ENCODE measurements around the gene GRID1. TPM values are rescaled to one million over a fixed set of nuclear protein-coding genes. Genes with fewer than 3 reads are reported as not detected.

Gene GRID1
- total RNA-seq, 1 experiment from 2014 or later, result 5.6 TPM

DNA sequence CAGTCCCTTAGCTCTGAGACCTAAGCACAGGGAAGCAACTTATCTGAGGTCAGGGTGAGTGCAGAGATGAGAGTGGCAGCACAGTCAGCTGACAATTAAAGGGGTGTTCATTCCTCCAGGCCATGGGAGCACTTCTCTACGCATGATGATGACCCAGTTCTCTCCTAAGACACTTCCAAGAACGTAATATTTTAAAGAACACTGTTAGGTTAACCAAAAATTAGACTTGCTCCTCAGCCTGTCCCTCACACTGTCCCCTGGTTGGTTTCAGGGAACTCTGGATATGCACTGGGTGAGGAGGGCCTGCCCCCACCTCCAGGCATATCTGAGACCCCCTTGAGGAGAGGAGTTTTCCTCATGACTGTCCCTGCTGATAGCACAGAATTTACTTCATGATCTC lies 767.5 kb downstream of the GRID1 start:
- intact Hi-C loops (cut with micrococcal nuclease), result no loop called here
- H3K9me3 ChIP-seq (ENCODE audit: control insufficient read depth in 1 of 2, insufficient read depth in 1 of 2, low read depth in 1 of 2, low read length in 2 of 2), result no peaks in the 10 kb centered on the region
- DNase-seq (ENCODE audit: low read depth, low spot score), result no peak
- POLR2A ChIA-PET, result no interaction called here
- no peaks in the 10 kb centered on the region for H3K79me2 ChIP-seq (ENCODE audit: insufficient read depth, low read length)
- no peak overlapping the region for H2AFZ ChIP-seq (ENCODE audit: low read depth, low read length, poor library complexity, severe bottlenecking)
- no peaks in the 10 kb centered on the region for H3K36me3 ChIP-seq (ENCODE audit: control insufficient read depth in 1 of 2, insufficient read depth in 2 of 2, low read length in 2 of 2)
- H3K4me1 ChIP-seq (ENCODE audit: control insufficient read depth in 1 of 2, insufficient read depth in 2 of 2, low read length in 2 of 2), result no peaks in the 10 kb centered on the region
- H3K9me2 ChIP-seq (ENCODE audit: insufficient read depth), result no peaks in the 10 kb centered on the region
- CTCF ChIA-PET, result no interaction called here
- H3K27me3 ChIP-seq (ENCODE audit: insufficient read depth, low read length), result peaks cover 10% of the 10 kb centered on the region
- ATAC-seq, result no peak
- H4K20me1 ChIP-seq (ENCODE audit: insufficient read depth), result no peaks in the 10 kb centered on the region
- no peak for TF ChIP-seq EZH2 (IDR thresholded peaks at IDR 0.05)
- TF ChIP-seq, protein P1, sequence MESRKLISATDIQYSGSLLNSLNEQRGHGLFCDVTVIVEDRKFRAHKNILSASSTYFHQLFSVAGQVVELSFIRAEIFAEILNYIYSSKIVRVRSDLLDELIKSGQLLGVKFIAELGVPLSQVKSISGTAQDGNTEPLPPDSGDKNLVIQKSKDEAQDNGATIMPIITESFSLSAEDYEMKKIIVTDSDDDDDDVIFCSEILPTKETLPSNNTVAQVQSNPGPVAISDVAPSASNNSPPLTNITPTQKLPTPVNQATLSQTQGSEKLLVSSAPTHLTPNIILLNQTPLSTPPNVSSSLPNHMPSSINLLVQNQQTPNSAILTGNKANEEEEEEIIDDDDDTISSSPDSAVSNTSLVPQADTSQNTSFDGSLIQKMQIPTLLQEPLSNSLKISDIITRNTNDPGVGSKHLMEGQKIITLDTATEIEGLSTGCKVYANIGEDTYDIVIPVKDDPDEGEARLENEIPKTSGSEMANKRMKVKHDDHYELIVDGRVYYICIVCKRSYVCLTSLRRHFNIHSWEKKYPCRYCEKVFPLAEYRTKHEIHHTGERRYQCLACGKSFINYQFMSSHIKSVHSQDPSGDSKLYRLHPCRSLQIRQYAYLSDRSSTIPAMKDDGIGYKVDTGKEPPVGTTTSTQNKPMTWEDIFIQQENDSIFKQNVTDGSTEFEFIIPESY (IDR thresholded peaks at IDR 0.05; ENCODE audit: extremely low read depth, insufficient replicate concordance, low read length), result no peak
- TF ChIP-seq SP1 (IDR thresholded peaks at IDR 0.05; ENCODE audit: low read depth), result no peak
- TF ChIP-seq EZH2phosphoT487 (IDR thresholded peaks at IDR 0.05; ENCODE audit: borderline replicate concordance), result no peak
- no peak for TF ChIP-seq FOSL1 (IDR thresholded peaks at IDR 0.05; ENCODE audit: low read depth)
- no peak for TF ChIP-seq RAD21 (IDR thresholded peaks at IDR 0.05; ENCODE audit: low read depth)
- TF ChIP-seq, protein P2, sequence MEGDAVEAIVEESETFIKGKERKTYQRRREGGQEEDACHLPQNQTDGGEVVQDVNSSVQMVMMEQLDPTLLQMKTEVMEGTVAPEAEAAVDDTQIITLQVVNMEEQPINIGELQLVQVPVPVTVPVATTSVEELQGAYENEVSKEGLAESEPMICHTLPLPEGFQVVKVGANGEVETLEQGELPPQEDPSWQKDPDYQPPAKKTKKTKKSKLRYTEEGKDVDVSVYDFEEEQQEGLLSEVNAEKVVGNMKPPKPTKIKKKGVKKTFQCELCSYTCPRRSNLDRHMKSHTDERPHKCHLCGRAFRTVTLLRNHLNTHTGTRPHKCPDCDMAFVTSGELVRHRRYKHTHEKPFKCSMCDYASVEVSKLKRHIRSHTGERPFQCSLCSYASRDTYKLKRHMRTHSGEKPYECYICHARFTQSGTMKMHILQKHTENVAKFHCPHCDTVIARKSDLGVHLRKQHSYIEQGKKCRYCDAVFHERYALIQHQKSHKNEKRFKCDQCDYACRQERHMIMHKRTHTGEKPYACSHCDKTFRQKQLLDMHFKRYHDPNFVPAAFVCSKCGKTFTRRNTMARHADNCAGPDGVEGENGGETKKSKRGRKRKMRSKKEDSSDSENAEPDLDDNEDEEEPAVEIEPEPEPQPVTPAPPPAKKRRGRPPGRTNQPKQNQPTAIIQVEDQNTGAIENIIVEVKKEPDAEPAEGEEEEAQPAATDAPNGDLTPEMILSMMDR (IDR thresholded peaks at IDR 0.05 in 2 of 3, conservative IDR thresholded peaks at IDR 0.05 in 1 of 3; ENCODE audit: borderline replicate concordance in 1 of 3, insufficient read depth in 1 of 3, low read depth in 2 of 3, low read length in 2 of 3), result no peak
- no peak for TF ChIP-seq TCF7L2 (IDR thresholded peaks at IDR 0.05; ENCODE audit: borderline replicate concordance, extremely low read depth, insufficient read depth, insufficient read length)
- TF ChIP-seq EGR1 (IDR thresholded peaks at IDR 0.05; ENCODE audit: low read depth), result no peak
- TF ChIP-seq ZFX (IDR thresholded peaks at IDR 0.05), result no peak
- TF ChIP-seq POLR2A (IDR thresholded peaks at IDR 0.05; ENCODE audit: borderline replicate concordance, extremely low read depth, insufficient read depth, insufficient read length), result no peak
- TF ChIP-seq SRF (IDR thresholded peaks at IDR 0.05; ENCODE audit: low read depth), result no peak
- no peak overlapping the region for H3K27ac ChIP-seq (ENCODE audit: low read depth, low read length)
- no peak overlapping the region for H3K4me2 ChIP-seq (ENCODE audit: low read length)
- RAD21 ChIA-PET (ENCODE audit: low non-redundant PET in 1 of 2, low total read pairs in 2 of 2, uncharacterized antibody in 2 of 2, unreplicated experiment in 2 of 2), result no interaction called here
- H3K4me3 ChIP-seq (replicated peaks in 1 of 2; ENCODE audit: low read depth in 1 of 2, low read length in 2 of 2), result no peak overlapping the region
- BruUV-seq (replicated peaks), result no TSS peak
- no peak overlapping the region for H3K9ac ChIP-seq (ENCODE audit: low read length)

All from HCT116 (cell line).